Measurements from ENCODE around the gene ORM2.
A peak's percentile ranks its signal among the peaks of the same experiment; 100 is the strongest.
"Not testable (repeated sequence)": the region's sequence is repeated elsewhere in the genome, so short reads cannot be mapped to it uniquely, and the experiment has no call there.

ORM2 gene

DNA sequence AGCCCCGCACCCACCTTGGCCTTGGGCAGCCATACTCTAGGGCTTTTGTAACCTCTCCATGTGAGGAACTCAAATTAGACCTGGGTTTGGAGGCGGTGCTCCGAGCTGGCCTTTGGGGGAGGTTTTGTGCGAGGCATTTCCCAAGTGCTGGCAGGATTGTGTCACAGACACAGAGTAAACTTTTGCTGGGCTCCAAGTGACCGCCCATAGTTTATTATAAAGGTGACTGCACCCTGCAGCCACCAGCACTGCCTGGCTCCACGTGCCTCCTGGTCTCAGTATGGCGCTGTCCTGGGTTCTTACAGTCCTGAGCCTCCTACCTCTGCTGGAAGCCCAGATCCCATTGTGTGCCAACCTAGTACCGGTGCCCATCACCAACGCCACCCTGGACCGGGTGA is at the start of gene ORM2:
TSS of gene ORM2 (plus strand) at position 245 of the 398 bp plus-strand sequence. CDS start at position 281, 36 bp downstream.
- not testable (repeated sequence) for DNase-seq

DNA sequence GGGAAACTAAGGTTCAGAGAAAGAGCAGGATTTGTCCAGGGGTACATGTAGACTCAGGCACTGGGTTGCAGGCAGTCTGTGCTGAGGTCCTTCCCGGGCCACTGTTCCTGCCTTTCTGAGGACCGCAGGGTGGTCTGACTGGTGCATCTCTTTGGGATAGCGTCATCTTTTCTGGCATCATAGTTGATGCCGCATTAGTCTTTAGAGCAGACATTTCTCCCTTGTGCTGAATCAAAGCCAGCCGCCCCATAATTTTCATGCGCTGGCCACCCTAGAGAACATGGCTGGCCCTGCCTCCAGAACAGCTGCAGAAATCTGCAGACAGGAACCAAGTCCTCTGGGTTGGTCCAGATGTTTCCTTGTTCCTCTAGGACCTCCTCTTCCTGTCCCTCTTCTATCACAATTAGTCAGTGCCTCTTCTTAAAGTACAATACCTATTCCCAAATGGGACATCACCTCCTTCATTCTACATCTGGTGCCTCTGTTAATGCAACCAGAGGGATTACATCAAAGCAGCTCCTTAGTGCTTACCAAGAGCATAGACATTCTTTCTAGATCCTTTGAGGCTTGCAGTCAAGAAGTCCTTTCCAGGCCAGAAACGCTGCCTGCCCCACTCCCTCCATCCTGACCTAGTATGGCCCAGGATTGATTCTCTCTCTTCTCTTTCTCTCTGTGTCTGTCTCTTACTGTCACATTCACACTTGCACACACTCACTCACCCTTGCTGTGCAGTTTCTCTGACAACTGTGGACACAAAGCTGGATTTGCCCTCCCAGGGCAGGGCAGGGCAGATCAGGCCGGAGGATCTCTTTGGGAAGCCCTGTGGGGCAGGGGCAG is 48.8 kb upstream of the ORM2 start:
- DNase-seq: no peak

DNA sequence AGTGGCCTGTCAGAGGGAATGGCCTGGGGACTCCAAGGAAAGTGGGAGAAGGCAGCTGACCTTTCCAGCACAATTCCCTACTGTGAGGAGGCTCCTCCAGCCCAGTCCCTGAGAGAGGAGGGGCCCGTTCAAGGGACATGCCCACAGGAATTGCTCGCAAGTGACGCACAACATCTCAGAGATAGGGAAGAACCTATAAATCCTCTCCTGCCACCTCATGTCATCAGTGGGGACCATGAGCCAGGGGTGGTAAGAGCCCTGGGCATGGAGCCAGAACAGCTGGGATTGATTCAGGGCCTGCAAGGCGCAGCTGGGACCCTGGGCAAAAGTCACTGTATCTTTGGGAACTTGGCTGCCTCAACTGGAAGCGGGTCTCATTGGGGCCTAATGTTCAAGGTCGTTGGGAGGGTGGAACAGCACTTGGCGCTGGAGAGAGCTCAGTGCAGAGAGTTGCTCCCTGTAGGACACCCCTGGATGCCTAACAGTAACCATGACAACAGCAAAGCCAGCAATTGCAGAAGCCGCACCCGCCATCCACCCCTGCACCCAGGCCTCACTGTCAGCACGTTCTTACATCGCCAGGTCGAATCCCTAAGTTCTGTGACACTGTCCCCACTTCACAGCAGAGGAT is 48.1 kb upstream of the ORM2 start:
- DNase-seq: no peak

DNA sequence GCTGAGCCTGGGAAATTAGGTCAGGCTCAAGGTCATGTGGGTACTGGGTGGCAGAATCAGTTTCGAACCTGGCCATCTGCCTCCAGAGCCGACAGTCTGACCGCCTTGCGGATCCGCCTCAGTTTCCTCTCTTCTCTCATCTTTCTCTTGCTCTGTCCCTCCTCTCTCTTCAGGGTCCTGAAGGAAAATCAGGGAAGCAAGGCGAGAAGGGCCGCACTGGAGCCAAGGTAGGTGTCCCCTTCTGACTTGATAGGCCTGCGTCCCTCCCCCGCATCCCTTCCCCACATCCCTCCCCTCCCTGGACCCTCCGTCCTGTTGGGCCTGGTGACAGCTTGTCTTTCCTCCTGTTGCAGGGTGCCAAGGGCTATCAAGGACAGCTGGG is 47.6 kb upstream of the ORM2 start:
- no peak for DNase-seq

DNA sequence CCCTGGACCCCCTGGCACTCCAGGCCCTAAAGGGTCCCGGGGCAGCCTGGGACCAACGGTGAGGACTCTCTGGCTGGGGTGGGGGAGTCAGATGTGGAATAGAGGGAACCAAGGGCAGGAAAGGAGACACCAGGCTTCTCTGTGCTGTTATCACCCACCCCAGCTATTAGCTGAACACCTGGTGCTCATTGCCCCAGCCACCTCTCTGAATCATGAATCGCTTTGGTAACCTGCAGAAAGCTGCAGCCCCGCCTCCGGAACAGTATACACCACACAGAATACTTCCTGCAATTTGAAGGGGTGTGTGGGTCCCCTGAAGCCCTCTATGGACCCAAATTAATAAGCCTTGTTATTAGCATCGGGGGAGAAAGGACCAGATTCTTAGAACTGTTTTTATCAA is 47.2 kb upstream of the ORM2 start:
- no peak for DNase-seq

DNA sequence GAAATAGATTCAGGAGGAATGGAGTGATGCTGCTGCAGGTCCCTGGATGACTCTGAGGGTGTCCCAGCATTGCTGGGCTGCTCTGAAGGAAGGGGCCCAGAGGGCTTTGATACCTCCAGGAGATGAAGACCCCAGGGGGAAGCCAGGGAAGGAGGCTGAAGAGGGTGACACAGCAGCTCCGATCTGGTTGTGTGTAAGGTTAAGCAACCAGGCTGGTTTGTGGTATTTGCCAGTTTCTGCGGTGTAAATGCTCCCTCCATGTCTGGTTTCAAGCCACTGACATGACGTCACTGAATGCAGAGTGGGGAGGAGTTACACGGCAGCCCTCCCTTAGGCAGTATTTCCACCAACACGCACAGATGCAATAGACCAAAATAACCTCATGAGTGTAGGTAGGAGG is 46.7 kb upstream of the ORM2 start:
- DNase-seq: peak; percentile 5

DNA sequence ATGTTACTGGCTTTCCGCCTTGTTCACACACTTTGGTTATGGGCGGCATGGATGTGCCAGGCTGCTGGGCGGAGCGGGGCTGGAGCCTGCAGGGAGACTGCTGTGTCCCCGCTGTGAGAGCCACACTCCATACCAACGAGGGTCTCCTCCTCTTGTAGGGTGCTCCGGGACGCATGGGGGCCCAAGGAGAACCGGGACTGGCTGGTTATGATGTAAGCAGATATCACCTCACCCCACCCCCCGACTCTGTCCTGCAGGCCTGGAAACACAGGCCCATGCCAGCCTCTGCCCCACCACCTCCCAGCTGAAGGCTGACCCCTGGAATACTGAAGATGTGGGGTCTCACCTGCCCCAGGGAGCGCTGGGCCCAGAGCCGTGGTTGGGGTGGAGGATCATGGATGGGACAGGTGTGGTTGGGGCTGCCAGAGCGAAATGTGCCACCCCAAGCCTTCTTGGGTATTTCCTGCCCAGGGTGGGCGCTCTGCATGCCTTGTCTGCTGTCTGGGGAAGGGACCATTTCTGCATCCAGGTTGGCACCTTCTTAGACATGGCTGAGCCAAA is 46.0 kb upstream of the ORM2 start:
- DNase-seq: no peak

DNA sequence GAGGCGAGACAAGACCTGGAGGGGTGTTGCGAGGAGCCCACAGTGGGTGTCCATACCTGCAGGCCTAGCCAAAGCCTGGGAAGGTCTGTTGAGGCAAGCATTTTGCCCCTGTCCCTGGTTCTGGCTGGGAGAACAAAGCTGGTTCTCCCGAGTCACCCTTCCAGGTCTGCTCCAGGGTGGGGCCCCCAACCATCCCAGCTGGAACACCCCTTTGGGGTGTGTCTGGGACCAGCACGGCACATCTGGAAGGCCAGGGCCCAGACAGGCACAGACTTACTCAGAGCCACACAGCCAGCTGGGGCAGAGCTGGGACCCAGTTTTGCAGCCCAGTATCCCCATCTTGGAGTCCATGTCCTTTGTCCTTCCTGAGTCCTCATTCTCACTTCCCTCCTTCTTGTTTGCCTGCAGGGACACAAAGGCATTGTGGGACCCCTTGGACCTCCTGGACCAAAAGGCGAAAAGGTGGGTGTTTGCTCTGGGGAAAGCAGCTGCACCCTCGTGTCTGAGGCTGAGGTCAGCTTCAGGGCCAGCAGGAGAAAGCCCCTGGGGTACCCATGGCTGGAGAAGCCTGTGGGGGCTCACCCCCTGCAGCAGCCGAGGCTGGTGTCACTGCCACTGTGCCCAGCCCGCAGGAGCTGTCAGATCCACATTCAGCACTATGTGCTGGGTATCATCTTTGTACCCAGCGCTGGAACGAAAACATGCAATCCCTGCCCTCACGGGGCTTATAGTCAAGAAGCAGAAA is 45.2 kb upstream of the ORM2 start:
- DNase-seq: no peak

DNA sequence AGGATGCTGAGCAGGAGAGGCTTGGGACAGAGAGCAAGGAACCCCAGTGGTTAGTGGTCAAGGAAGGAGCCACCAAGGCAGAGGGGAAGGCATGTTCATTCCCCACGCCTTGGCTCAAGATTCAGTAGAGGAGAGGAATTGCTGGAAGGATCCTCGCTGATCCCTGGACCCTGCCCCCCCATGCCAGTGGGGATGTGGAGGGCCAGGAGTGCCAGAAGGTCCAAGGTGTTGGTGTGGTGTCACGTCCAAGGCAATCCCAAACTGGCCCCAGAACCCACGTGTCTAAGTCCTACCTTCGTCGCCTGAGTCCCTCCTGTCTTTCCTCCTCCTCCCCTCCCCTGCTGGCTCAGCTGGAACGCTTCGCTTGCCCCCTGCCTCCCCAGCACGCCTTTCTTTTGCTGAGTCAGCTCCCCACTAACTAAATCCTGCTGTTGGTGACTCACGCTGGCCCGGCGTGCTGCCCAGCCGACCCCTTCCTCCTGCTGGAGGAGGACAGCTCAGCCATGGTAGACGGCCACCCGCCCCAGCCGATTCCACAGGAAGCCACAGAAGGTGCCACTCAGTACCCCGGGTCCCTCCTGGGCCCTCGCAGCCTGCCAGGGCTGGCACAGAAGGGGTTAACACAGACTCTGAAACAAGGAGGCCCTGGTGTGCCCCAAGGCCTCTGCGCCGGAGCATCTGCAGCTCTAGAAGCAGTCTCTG is 44.4 kb upstream of the ORM2 start:
- no peak for DNase-seq

DNA sequence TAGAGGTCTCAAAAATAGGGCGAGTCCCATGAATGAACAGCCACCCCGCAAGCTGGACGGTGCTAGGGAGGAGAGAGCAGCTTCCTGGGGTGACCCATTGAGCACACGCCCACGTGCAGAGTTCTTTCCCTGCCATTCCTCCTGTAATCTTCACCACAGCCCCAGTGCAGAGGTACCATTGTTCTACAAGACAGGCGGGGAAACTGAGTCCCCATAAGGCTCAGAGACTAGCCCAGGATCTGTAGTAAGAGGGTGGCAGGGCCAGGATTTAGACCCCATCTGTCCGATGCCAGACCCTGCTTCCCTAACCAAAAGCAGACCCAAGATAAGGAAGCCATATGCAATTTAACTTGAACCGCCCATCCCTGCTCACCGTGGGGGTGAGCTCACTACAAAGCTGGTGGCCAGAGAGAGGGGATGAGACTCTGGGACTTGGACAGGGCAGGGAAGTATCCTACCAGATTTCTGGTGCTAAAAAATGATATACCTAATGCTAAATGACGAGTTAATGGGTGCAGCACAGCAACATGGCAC is 43.5 kb upstream of the ORM2 start:
- no peak for DNase-seq

DNA sequence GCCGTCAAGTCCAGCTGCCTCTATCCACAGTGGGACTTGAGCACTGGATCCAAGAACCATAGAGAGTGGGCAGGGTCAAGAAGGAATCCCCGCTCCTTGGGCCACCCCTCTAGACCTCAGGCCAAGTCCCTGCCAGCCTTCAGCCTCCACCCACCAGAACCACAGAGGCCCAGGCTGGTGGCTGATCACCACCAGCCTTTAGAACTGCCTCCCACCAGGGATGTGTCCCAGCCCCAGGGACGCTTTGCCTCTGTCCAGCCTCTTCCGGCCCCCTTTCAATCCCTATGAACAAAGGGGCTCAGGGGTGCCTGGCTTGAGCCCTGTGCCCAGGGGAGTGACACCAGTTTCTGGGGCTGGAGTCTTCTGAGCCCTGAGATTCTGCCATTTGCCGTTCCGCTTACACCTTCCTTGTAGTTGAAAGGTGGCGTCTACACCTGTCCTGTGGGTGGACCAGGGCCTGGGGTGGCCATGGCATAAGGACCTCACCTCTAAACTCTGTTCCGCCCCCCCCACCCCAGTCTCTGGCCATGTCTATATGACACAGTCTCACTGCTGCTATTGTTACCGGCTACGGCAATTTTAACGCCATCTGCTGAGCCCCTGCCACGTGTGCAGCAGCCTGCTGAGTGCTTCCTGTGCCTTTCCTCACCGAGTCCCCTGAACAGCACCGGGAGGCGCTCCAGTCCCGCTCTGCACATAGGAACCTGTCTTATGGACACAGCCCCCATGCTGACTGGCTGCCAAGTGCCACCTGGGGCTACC is 42.5 kb upstream of the ORM2 start:
- DNase-seq: no peak

DNA sequence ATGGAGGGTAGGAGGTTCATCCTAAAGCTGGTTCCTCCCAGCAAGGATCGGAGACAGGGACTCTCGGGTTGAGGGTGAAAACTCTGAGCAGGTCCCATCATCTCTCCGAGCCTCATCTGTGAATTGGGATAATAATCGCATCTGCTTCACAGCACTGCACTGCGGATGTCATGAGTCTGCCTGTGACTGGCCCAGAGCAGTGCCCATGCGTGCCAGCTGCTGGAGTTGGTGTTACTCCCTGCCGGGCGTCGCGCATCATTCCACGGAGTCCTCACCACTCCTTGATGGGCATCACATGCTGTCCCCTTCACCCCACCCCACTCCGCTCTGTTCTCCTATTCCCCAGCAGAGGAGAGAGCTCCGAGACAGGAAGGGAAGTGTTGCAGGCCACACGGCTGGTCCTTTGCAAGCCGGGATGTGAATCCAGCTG is 41.9 kb upstream of the ORM2 start:
- no peak for DNase-seq

DNA sequence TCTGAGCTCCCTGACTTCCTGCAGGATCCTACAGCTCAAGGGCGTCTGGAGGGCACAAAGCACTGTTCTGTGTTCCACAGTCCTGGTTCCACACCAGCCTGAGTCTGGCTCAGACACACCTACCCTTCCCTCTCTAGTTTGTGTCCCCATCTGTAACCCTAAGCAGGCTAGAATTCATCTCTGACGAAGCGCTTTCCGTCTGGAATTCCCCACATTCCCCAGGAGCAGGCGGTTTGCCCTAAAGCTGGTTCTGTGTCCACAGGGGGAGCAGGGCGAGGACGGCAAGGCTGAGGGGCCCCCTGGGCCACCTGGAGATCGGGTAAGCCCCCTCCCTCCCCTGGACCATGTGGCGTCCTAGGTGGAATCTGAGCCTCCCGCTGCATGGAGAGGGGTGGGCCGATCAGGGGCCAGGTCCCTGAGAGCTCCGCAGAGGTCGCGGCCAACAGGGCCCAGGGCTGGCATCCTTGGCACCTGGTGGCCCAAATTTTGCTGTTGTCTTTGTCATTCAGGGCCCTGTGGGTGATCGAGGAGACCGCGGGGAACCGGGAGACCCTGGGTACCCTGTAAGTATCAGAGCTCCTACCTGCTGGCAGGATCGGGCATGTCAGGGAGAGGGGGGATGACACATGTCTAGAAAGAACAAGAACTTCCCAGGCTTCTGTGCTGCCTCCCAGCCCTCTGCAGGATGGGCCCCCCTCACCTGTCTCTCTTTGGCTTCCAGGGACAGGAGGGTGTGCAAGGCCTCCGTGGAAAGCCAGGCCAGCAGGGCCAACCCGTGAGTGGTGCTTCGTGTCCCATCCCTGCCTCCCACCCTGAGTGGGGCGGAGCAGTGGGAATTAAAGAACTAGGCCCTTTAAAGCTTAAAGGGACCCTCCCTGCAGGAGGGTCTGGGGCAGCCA is 41.2 kb upstream of the ORM2 start:
- DNase-seq: no peak

DNA sequence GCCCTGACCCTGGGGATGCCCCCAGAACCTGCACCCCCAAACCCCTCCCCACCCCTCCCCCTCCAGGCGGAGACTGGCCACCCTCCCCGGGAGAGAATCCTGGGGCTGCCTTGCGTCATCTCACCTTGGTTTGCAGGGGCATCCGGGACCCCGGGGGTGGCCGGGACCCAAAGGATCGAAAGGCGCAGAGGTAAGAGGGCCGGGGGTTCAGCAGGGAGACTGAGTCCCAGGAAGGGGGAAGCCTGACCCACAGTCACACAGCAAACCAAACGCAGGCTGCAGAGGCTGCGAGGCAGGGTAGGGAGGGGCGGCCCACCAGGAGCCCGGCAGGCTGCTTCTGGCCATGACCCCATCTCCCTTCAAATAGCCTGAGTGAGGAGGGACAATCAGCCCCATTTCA is 40.6 kb upstream of the ORM2 start:
- no peak for DNase-seq

DNA sequence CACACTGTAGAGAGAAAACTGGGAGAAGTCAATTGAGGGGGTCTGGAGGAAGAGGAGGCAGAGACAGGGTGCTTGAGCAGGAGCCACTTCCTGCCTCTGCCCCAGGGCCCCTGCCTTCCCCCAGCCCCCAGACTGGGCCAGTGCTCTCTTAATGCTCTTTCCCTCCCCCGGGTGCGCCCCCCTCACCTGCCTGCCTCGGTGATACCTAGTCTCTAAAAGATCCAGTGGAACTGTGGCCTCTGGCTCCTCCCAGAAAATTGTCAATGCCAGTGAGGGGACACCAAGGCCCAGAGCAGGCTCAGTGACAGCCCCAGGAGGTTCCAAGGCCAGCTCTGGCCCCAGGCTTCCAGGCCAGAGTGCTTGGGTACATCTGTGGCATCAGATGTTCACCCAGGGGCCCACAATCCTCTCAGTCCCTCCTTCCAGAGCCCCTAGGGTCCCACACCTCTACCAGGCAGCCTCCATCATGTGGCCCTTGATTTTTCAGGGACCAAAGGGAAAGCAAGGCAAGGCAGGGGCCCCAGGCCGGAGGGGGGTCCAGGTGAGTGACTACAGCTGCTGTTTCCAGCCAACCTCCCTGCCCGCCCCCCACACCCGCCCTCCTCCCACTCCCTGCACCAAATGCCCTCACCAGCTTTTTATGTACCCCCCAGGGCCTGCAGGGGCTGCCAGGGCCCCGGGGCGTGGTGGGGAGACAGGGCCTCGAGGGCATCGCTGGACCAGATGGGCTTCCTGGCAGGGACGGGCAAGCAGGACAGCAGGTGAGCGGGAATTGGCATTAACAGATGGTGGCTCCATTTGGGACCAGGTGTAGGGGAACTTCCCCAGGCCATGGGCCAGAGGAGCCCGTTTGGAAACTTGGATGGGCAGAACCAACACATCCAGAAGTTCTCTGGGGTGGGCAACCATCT is 39.8 kb upstream of the ORM2 start:
- DNase-seq: no peak

DNA sequence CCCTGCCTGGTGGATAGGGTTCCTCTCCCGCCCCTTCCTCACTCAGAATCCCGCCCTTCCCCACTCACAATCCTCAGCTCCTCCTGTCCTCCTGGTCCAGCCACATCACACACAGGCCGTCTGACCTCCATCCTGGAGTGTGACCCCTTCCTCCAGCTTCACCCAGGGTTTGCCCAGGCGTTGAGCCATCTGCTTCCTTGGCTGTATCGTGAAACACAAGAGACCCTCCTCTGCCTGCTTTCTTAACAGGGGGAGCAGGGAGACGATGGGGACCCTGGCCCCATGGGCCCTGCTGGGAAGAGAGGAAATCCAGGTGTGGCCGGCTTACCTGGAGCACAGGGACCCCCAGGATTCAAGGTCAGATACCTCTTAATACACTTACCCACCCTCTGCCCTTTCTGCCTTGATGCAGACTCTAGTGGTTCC is 39.1 kb upstream of the ORM2 start:
- DNase-seq: no peak

DNA sequence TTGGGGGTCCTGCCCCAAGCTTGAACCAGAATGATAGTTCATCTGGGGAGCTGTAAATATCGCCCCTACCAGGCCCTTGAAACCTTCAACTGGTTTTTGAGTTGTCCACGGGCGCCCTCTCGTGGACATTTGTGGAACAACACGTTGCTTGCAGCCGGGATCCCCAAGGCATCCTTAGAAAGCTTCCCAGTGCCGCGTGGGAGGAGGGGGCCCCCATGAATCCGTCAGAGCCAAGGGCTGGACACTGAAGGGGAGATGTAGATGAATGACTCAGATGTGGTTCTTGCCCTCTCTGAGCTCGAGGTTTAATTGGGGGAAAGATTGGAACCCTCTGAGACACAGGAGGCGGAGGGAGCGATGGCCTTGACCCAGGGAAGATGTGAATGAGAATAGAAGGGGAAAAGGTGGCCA is 38.6 kb upstream of the ORM2 start:
- peak; percentile 64 for DNase-seq

DNA sequence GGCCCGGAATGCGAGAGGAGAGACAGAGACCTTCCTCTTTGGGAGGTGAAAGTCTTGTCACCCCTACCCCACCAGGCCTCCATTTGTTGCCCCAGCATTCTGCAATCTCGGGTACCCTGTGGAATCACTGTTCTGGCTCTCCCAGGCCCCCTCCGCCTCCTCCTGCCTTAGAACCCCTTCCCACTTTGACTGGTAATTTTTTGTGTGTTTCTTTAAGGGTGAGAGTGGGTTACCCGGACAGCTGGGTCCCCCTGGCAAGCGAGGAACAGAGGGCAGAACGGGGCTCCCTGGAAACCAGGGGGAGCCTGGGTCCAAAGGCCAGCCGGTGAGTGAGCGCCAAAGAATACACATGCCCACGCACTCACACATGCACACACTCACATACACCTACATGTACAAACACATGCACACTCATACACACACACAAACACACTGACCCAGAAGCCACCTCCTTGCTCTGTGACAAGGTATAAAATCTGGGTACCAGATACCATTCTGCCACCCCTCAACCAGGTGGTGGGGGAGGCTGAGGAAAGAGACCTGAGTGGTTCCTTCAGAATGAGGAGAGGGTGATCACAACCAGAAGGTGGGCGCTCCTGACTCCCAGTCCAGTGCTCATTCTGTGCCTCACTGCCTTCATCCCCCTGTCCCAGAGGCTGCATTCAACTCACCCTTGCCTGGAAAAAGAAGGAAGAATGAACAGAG is 37.6 kb upstream of the ORM2 start:
- DNase-seq: no peak

DNA sequence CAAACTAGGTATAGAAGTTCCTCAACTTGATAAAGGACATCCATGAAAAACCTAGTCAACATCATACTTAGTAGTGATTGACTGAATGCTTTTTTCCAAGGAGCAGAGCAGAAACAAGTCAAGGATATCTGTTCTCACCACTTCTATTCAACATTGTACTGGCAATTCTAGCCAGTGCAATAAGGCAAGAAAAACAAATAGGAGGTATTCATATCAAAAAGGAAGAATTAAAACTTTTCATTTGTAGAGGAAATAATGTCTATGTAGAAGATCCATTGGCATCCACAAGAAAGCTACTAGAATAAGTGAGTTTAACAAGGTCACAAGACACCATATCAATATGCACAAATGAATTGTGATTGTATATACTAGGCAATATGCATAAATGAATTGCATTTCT is 35.0 kb upstream of the ORM2 start:
- no peak for DNase-seq
